HepG2 (cell line): ENCODE results near the gene NRSN2. TPM values are rescaled to one million over a fixed set of nuclear protein-coding genes. Genes with fewer than 3 reads are reported as not detected.

Source experiments
- CREB1 ChIP-seq, 2 experiments: fragments of 450-650 bp in 1 of 2; IDR thresholded peaks; 2 replicates each; pipeline ENCODE4 v1.6.1; 2016 to 2017; ENCODE audit warnings: control low read depth in 1 of 2, mild to moderate bottlenecking in 1 of 2, missing compliant biosample characterization in 1 of 2, missing genetic modification characterization in 1 of 2
- ERF ChIP-seq: IDR thresholded peaks from 2 replicates; pipeline ENCODE4 v1.6.1; 2018; ENCODE audit warnings: missing biosample characterization, missing genetic modification reagents
- FOXJ3 ChIP-seq: sonication (generic); formaldehyde crosslinking; IDR thresholded peaks from 2 replicates; pipeline ENCODE4 v1.4.0; 2020; ENCODE audit warnings: missing genetic modification reagents, mild to moderate bottlenecking, borderline replicate concordance
- KDM3A ChIP-seq: IDR thresholded peaks from 2 replicates; pipeline ENCODE4 v1.6.1; 2018; ENCODE audit warnings: low read depth, missing compliant biosample characterization
- RARG ChIP-seq: sonication (generic); formaldehyde crosslinking; IDR thresholded peaks from 2 replicates; pipeline ENCODE4 v1.4.0; 2020; ENCODE audit warnings: low read depth, mild to moderate bottlenecking, missing genetic modification reagents
- SRF ChIP-seq: IDR thresholded peaks from 2 replicates; pipeline ENCODE4 v1.6.1; 2011; ENCODE audit warnings: mild to moderate bottlenecking, low read depth, low read length, moderate library complexity
- ZBTB38 ChIP-seq: sonication (generic); formaldehyde crosslinking; IDR thresholded peaks from 2 replicates; pipeline ENCODE4 v1.5.1; 2020; ENCODE audit warnings: mild to moderate bottlenecking, missing genetic modification reagents
- ZNF329 ChIP-seq: sonication (generic); formaldehyde crosslinking; IDR thresholded peaks from 2 replicates; pipeline ENCODE4 v1.9.0; 2021; ENCODE audit warnings: low read depth, mild to moderate bottlenecking, missing genetic modification reagents
- ZNF589 ChIP-seq: sonication (generic); formaldehyde crosslinking; conservative IDR thresholded peaks from 2 replicates; pipeline ENCODE4 v1.8.0; 2022; ENCODE audit warnings: mild to moderate bottlenecking, moderate library complexity, missing genetic modification reagents
- polyA plus RNA-seq, 8 experiments: library from polyadenylated mRNA; depleted of rRNA in 3 of 8; stranded (reverse) in 7 of 8; unstranded in 1 of 8; fragments of >200 nt; fragmentation: Illumina TruSeq in 4 of 8; extraction: Trizol in 4 of 8; gene quantifications; 2 replicates each; pipeline versions ENCODE4 v1.2.1 to v1.2.3, GENCODE V29; 2011 to 2016; ENCODE audit warnings: low read depth in 4 of 8, missing spikeins in 1 of 8, mixed read lengths in 1 of 8; ENCODE audit not compliant: insufficient read depth in 1 of 8
- total RNA-seq, 5 experiments: library from RNA; depleted of rRNA; stranded (reverse); fragments of >200 nt; fragmentation: Illumina TruSeq; extraction: Trizol; gene quantifications; 2 replicates each; pipeline ENCODE4 v1.2.3, GENCODE V29; 2016; ENCODE audit warnings: low read depth in 1 of 5
- TF ChIP-seq, protein P1 (sequence below): sonication (generic); formaldehyde crosslinking; IDR thresholded peaks from 2 replicates; pipeline ENCODE4 v1.4.0; 2020; ENCODE audit warnings: mild to moderate bottlenecking, missing genetic modification reagents
- TF ChIP-seq, protein P2 (sequence below): IDR thresholded peaks from 2 replicates; pipeline ENCODE4 v1.6.1; 2016; ENCODE audit warnings: low read depth, control low read depth
- TF ChIP-seq, protein P3 (sequence below): IDR thresholded peaks from 2 replicates; pipeline ENCODE4 v1.6.1; 2016; ENCODE audit warnings: mild to moderate bottlenecking
- TF ChIP-seq, protein P4 (sequence below): sonication (generic); formaldehyde crosslinking; IDR thresholded peaks from 2 replicates; pipeline ENCODE4 v1.4.0; 2020; ENCODE audit warnings: mild to moderate bottlenecking, missing genetic modification reagents
- TF ChIP-seq, protein P5 (sequence below): sonication (generic); formaldehyde crosslinking; IDR thresholded peaks from 2 replicates; pipeline ENCODE4 v1.4.0; 2020; ENCODE audit warnings: missing genetic modification reagents

NRSN2 gene
- total and polyA plus RNA-seq, 2 of the 13 experiments (the other 11 are each of a cell fraction or from before 2014, with no cell fraction given) = 32.3 to 49.4 TPM

DNA sequence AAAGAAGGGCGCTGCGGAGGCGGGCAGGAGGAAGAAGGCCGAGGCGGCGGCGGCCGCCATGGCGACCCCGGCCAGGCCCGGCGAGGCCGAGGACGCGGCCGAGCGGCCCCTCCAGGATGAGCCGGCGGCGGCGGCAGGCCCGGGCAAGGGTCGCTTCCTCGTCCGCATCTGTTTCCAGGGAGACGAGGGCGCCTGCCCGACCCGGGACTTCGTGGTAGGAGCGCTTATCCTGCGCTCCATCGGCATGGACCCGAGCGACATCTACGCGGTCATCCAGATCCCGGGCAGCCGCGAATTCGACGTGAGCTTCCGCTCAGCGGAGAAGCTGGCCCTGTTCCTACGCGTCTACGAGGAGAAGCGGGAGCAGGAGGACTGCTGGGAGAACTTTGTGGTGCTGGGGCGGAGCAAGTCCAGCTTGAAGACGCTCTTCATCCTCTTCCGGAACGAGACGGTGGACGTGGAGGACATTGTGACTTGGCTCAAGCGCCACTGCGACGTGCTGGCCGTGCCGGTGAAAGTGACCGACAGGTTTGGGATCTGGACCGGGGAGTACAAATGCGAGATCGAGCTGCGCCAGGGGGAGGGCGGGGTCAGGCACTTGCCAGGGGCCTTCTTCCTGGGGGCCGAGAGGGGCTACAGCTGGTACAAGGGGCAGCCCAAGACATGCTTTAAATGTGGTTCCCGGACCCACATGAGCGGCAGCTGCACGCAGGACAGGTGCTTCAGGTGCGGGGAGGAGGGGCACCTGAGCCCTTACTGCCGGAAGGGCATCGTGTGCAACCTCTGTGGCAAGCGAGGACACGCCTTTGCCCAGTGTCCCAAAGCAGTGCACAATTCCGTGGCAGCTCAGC lies 48.8 kb upstream of the NRSN2 start (continued):
- TF ChIP-seq, protein P1, sequence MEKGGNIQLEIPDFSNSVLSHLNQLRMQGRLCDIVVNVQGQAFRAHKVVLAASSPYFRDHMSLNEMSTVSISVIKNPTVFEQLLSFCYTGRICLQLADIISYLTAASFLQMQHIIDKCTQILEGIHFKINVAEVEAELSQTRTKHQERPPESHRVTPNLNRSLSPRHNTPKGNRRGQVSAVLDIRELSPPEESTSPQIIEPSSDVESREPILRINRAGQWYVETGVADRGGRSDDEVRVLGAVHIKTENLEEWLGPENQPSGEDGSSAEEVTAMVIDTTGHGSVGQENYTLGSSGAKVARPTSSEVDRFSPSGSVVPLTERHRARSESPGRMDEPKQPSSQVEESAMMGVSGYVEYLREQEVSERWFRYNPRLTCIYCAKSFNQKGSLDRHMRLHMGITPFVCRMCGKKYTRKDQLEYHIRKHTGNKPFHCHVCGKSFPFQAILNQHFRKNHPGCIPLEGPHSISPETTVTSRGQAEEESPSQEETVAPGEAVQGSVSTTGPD = 0 out of 2 replicates have a peak, but pooled peaks have one; percentile 74
- TF ChIP-seq ERF (peak; percentile 75; the same call in 1 of the 2 replicates), KDM3A (peak; percentile 72; the same call in 1 of the 2 replicates), ZNF589 (CRISPR knock-in tag) (0 out of 2 replicates have a peak, but pooled peaks have one; percentile 18), CREB1 (IDR thresholded peaks at IDR 0.05) (no peak), CREB1 (CRISPR knock-in tag; IDR thresholded peaks at IDR 0.05) (no peak), ZNF329 (peak; percentile 13; the same call in 1 of the 2 replicates), FOXJ3 (CRISPR knock-in tag) (no peak), ZBTB38 (CRISPR knock-in tag) (peak; percentile 71), SRF (no peak), RARG (CRISPR knock-in tag) (no peak)
- TF ChIP-seq, protein P2, sequence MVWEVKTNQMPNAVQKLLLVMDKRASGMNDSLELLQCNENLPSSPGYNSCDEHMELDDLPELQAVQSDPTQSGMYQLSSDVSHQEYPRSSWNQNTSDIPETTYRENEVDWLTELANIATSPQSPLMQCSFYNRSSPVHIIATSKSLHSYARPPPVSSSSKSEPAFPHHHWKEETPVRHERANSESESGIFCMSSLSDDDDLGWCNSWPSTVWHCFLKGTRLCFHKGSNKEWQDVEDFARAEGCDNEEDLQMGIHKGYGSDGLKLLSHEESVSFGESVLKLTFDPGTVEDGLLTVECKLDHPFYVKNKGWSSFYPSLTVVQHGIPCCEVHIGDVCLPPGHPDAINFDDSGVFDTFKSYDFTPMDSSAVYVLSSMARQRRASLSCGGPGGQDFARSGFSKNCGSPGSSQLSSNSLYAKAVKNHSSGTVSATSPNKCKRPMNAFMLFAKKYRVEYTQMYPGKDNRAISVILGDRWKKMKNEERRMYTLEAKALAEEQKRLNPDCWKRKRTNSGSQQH = peak; percentile 82; the same call in 1 of the 2 replicates
- TF ChIP-seq, protein P3, sequence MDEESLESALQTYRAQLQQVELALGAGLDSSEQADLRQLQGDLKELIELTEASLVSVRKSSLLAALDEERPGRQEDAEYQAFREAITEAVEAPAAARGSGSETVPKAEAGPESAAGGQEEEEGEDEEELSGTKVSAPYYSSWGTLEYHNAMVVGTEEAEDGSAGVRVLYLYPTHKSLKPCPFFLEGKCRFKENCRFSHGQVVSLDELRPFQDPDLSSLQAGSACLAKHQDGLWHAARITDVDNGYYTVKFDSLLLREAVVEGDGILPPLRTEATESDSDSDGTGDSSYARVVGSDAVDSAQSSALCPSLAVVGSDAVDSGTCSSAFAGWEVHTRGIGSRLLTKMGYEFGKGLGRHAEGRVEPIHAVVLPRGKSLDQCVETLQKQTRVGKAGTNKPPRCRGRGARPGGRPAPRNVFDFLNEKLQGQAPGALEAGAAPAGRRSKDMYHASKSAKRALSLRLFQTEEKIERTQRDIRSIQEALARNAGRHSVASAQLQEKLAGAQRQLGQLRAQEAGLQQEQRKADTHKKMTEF (CRISPR knock-in tag) = peak; percentile 65; the same call in 1 of the 2 replicates
- TF ChIP-seq, protein P4, sequence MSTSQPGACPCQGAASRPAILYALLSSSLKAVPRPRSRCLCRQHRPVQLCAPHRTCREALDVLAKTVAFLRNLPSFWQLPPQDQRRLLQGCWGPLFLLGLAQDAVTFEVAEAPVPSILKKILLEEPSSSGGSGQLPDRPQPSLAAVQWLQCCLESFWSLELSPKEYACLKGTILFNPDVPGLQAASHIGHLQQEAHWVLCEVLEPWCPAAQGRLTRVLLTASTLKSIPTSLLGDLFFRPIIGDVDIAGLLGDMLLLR (CRISPR knock-in tag) = peak; percentile 87
- TF ChIP-seq, protein P5, sequence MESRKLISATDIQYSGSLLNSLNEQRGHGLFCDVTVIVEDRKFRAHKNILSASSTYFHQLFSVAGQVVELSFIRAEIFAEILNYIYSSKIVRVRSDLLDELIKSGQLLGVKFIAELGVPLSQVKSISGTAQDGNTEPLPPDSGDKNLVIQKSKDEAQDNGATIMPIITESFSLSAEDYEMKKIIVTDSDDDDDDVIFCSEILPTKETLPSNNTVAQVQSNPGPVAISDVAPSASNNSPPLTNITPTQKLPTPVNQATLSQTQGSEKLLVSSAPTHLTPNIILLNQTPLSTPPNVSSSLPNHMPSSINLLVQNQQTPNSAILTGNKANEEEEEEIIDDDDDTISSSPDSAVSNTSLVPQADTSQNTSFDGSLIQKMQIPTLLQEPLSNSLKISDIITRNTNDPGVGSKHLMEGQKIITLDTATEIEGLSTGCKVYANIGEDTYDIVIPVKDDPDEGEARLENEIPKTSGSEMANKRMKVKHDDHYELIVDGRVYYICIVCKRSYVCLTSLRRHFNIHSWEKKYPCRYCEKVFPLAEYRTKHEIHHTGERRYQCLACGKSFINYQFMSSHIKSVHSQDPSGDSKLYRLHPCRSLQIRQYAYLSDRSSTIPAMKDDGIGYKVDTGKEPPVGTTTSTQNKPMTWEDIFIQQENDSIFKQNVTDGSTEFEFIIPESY (CRISPR knock-in tag) = peak; percentile 9; the same call in 1 of the 2 replicates
